Measurements from ENCODE around the gene AHCYL1. TPM values are rescaled to one million over a fixed set of nuclear protein-coding genes. Genes with fewer than 3 reads are reported as not detected.

The AHCYL1 gene
- total RNA-seq, 1 experiment from 2014 or later, result 89.0 TPM

DNA sequence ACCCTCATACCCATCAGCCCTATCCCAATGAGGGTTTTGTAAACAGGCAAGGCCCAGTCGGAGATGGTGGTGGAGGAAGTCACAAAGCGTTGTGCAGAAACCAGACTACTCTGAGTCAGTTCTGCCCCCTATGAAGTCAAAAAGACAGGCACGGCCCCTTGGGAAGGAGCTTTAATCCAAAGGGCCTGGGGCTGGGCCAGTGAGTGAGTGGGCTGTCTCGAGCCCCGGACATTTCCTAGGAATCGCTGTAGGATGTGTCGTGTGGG lies 442 bp upstream of the AHCYL1 start:
- TF ChIP-seq, protein P1, sequence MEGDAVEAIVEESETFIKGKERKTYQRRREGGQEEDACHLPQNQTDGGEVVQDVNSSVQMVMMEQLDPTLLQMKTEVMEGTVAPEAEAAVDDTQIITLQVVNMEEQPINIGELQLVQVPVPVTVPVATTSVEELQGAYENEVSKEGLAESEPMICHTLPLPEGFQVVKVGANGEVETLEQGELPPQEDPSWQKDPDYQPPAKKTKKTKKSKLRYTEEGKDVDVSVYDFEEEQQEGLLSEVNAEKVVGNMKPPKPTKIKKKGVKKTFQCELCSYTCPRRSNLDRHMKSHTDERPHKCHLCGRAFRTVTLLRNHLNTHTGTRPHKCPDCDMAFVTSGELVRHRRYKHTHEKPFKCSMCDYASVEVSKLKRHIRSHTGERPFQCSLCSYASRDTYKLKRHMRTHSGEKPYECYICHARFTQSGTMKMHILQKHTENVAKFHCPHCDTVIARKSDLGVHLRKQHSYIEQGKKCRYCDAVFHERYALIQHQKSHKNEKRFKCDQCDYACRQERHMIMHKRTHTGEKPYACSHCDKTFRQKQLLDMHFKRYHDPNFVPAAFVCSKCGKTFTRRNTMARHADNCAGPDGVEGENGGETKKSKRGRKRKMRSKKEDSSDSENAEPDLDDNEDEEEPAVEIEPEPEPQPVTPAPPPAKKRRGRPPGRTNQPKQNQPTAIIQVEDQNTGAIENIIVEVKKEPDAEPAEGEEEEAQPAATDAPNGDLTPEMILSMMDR (conservative IDR thresholded peaks at IDR 0.05), result no peak

More for the DNA sequence above, 442 bp upstream of the AHCYL1 start:
- Histone ChIP-seq H3K4me1 (ENCODE audit: insufficient read depth, low read length) (peaks cover 5% of the 10 kb centered on the region; the same call in 1 of the 2 replicates), H2AFZ (ENCODE audit: low read length) (no peak overlapping the region), H3K14ac (ENCODE audit: insufficient read depth, low read length) (no peak overlapping the region), H2BK5ac (ENCODE audit: insufficient read length, low read length) (no peak overlapping the region), H2BK12ac (ENCODE audit: insufficient read length, low read depth, low read length) (no peak overlapping the region), H3K27ac (ENCODE audit: insufficient read length, low read depth, low read length) (no peak overlapping the region), H4K8ac (replicated peaks; ENCODE audit: insufficient read length, low read depth, low read length) (no peak overlapping the region), H3K27me3 (ENCODE audit: insufficient read depth, low read length) (no peaks in the 10 kb centered on the region), H3K23ac (ENCODE audit: insufficient read length, low read depth, low read length) (no peak overlapping the region), H3K23me2 (ENCODE audit: insufficient read length, low read depth, low read length, poor library complexity, severe bottlenecking) (peaks cover 5% of the 10 kb centered on the region), H3K4me2 (ENCODE audit: insufficient read depth, insufficient read length, low read length) (no peak overlapping the region), H3K79me2 (ENCODE audit: insufficient read depth, low read length) (peaks cover 14% of the 10 kb centered on the region; the same call in 1 of the 2 replicates), H3K56ac (ENCODE audit: insufficient read length, low read depth, low read length) (no peak overlapping the region), H2AK5ac (ENCODE audit: insufficient read length, low read length) (no peak overlapping the region), H4K20me1 (ENCODE audit: control insufficient read depth, insufficient read depth, insufficient read length) (no peaks in the 10 kb centered on the region), H2BK20ac (ENCODE audit: low read depth, low read length, poor library complexity, severe bottlenecking) (no peak overlapping the region), H3K79me1 (ENCODE audit: insufficient read depth, low read depth, low read length, poor library complexity, severe bottlenecking) (no peaks in the 10 kb centered on the region), H4K5ac (ENCODE audit: insufficient read length, low read depth, low read length) (no peak overlapping the region), H4K91ac (ENCODE audit: insufficient read length, low read depth, low read length) (no peak overlapping the region), H3K4ac (ENCODE audit: low read depth, low read length) (no peak overlapping the region), H3K9ac (ENCODE audit: extremely low read depth, insufficient read length, low read length) (no peak overlapping the region), H2BK15ac (ENCODE audit: low read depth, low read length) (no peak overlapping the region), H2BK120ac (ENCODE audit: low read depth, low read length, poor library complexity, severe bottlenecking) (no peak overlapping the region), H3T11ph (ENCODE audit: low read length) (no peak overlapping the region), H3K9me3 (ENCODE audit: control insufficient read depth, low read depth, low read length) (no peaks in the 10 kb centered on the region), H3K18ac (ENCODE audit: insufficient read length, low read depth, low read length) (no peak overlapping the region)
- peak overlapping the region; percentile 95 to 97; a peak in 2 of 5 replicates for H3K4me3 Mint-ChIP-seq
- no peaks in the 10 kb centered on the region for H3K9me3 Mint-ChIP-seq
- WGBS (ENCODE audit: extremely low coverage, insufficient read length, low lambda C conversion rate), result no CpG with 5 or more reads among the region's 7 CpGs
- peaks cover 37 to 43% of the 10 kb centered on the region in 2 experiments for H3K4me1 Mint-ChIP-seq
- H3K27ac Mint-ChIP-seq, result no peak overlapping the region; a peak in 1 of 7 replicates
- peaks cover 3 to 9% (median 5%) of the 10 kb centered on the region in 3 experiments; a peak in 4 of 7 replicates for H3K36me3 Mint-ChIP-seq (ENCODE audit: insufficient read depth in 1 of 3, low read depth in 3 of 3)
- no peak for DNase-seq
- H3K27me3 Mint-ChIP-seq (ENCODE audit: low read depth), result peaks cover 3% of the 10 kb centered on the region

Data from H9 (cell line).